Measurements from ENCODE around the gene FCN2.
A peak's percentile ranks its signal among the peaks of the same experiment; 100 is the strongest.

The FCN2 gene

DNA sequence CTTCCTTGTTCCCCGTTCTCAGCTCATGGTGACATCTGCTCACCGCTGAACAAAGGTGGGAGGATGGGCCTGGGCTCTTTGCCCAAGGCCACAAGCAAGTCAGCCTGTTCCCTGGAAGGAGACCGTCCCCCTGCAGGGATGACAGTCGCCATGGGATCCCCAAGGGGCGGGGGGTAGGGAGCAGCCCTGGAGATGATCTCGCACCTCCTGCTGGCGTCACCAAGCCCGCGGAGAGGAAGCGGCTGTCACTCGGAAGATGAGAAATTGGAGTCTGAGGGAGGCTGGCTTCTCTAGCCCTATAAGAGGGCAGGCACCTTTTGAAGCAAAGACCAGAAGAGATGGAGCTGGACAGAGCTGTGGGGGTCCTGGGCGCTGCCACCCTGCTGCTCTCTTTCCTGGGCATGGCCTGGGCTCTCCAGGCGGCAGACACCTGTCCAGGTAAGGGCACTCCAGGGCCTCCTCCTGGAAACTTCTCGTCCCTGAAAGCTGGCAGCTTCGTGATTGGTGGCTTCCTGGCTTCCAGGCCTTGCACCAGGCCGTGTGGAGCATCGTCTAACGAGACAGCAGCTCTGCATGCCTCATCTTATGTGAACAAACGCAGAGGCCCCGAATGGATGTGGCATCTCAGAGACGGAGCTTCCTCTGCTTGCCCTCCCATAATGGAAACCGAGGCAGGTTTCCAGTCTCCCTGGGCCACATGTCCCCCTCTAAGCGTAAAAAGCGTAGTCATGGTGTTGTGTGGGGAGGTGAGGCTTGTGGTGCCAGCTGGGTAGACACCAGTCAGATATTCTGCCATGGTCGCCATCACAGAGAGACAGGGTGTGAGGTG lies at the start of gene FCN2:
Gene FCN2, plus strand, starts transcription at position 327 of the 829 bp plus-strand sequence. Its CDS starts 12 bp downstream, at position 339.
- DNase-seq = no peak

- DNase-seq = no peak
Observed at GRCh38 chr9:134830926-134831720, 49.5 kb upstream of the FCN2 start.

- DNase-seq = no peak
Observed at GRCh38 chr9:134832471-134832870, 48.1 kb upstream of the FCN2 start.

- peak; percentile 50 for DNase-seq
Observed at GRCh38 chr9:134833294-134833880, 47.2 kb upstream of the FCN2 start.

DNA sequence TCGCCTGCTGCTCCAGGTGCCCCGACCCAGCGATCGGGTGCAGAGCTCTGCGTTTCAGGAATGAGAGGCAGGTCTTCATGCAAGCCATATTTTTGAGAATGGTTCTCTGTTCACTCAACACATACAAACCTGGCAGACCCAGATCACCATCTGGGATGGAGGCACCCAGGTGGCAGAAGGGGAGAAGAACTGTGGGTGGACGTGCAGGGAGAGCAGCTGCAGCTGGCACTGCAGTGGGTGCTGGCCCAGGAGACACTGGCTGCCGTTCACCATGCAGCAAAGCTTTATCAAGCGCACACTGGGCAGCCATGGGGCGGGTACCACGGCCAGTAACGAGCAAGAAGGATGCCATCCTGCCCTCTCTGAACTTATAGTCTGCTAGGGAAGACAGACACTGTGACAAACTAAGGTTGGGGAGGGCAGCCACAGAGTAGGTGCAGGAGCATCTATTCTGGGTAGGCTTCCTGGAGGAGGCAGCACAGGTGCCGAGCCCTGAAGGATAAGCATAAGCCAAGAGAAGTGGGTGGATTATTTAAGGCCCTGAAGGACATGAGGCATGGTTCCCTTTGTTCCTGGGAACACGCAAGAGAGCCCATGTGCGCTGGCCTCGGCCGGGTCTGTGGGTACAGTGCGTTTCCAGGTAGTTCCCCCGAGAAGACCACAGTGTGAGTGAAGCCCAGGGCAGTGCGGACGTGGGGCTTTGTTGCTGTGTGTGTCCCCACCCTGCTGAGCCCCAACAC lies 46.2 kb upstream of the FCN2 start:
- no peak for DNase-seq

DNA sequence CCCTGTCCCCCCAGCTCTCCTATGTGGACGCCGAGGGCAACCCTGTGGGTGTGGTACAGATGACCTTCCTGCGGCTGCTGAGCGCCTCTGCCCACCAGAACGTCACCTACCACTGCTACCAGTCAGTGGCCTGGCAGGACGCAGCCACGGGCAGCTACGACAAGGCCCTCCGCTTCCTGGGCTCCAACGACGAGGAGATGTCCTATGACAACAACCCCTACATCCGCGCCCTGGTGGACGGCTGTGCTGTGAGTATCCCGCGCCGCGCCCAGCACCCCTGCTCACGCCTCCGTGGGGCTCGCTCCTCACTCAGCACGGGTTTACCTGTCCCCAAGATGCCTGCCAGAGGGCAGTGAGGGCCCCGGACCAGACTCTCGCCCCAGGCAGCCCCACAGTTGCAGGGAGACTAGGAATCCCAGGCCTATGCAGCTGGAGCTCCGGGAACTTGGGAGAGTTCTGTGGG lies 45.6 kb upstream of the FCN2 start:
- no peak for DNase-seq

DNA sequence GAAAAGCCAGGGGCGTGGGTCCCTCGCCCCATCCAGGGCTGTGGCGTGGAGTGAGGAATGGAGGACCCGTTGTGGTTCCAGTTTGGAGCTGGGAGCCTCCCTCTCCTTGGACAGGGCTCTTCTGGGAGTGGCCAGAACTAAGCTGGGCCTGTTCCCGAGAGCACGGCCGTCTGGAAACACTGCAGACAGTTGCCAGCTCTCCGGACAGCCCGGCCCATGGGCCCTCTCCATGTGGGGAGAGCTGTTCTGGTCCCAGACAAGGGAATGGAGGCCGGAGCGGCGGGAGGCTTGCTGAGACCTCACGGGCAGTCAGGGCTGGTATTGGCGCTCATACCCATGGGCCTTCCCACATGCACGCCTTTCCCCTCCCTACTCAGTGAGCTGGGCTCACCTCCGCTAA lies 45.2 kb upstream of the FCN2 start:
- DNase-seq = no peak

GRCh38 chr9:134835987-134836386 lies 44.6 kb upstream of the FCN2 start:
- no peak for DNase-seq

DNA sequence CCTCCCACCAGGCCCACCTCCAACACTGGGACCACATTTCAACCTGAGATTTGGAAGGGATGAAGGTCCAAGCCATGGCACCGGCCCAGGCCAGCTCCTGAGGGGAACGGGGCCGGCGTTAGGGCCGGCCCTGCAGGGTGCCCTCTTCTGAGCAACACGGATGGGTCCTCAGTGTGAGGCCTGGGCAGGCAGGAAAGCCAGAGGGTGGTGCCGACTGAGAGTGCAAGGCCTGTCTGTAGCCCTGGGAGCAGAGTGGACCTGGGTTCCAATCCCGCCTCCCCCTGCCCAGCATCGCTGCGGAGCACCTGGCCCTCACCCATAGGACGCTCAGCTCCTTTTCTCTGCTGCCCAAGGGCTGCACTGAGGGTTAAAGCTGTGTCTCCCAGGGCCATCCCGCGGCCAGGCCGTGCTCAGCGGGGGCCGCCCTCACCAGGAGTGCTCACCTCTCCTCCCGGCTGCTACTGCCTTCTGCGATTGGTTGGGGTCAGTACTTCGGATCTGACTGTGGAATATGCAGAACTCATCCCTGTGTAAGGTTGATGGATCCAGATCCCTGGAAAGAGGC lies 44.1 kb upstream of the FCN2 start:
- DNase-seq = no peak

DNA sequence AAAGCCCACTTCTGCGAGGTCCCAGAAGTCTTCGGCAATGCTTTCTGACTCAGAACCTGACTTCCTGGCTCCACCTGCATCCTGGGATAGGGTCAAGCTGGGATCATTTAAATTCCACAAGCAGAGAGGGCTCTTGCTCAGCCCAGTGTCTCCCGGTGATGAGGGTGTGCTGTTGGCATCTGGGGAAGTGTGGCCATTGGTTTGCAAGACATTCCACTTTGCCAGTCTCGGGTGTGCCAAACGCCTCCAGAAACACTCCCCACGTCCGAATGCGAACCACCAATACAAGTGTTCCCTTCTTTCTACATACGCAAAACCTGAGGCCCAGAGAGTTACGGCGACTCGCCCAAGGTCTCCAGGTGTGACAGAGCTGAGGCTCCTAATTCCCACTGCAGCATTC lies 43.1 kb upstream of the FCN2 start:
- DNase-seq = no peak

GRCh38 chr9:134838651-134839454 lies 41.8 kb upstream of the FCN2 start:
- DNase-seq = peak; percentile 47

DNA sequence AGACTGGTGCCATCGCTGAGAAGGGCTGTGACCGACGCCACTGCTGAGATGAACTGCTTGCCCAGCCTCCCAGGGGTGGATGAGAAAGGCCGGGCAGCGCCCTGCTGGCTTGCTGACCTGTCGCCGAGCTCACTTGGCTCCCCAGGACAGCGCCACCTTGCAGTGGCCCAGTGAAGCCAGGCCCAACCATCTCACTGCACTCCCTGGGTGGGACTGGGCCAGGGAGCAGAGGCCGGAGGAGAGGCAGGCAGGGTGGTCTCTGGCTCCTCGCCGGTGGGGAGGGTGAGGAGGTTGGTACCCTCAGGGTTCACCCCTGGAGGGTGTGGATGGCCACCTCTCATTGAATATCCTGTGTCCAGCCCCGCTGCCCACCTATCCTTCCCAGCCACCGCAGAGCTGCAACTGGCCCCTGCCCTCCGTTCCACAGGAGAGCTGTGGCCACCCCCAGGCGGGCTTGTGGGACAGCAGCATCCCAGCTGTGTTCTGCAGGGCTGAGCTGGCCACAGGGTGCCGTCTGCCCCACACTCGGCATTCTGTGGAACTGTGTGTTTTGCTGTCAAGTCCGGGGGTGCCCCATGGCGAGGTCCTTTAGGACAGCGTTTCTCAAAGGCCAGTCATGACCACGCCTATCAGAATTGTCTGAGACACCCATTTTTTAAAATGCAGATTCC lies 41.0 kb upstream of the FCN2 start:
- DNase-seq = peak; percentile 36

DNA sequence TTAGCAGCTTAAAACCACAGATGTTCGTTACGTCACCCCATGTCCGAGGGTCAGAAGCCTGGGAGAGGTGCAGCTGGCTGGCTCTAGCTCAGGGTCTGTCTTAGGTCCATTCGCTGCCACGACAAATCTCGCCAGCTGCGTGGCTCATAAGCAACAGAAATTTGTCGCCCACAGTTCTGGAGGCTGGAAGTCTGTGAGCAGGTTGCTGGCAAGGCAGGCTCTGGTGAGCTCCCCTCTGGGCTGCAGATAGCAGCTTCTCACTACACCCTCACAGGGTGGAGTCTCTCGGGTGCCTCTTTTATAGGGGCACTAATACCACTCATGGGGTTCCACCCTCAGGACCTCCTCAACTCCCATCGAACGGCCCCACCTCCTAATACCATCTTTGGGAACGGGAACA lies 40.1 kb upstream of the FCN2 start:
- no peak for DNase-seq

- DNase-seq = no peak
Observed at GRCh38 chr9:134841180-134841904, 39.3 kb upstream of the FCN2 start.

- no peak for DNase-seq
Observed at GRCh38 chr9:134842321-134842720, 38.3 kb upstream of the FCN2 start.

DNA sequence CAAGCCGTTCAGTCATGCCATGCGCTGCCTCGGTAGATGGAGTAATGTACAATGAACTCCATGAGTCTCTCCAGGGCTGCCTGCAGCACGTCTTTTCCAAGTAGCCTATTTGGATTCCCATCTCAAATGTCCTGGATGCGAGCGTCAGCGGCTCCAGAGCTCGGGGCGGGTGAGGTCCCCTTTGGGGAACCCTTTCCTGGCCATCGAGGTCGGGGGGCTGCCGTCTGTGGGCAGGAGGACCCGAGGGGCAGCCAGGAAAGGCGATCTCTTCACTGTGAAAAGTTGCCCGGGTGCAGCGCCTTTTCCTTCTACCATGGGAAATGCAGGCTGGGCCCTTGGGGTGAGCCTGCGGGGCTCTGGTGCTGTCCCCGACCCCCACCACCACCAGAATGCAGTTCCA lies 36.9 kb upstream of the FCN2 start:
- DNase-seq = no peak

- DNase-seq = no peak
Observed at GRCh38 chr9:134844821-134845220, 35.8 kb upstream of the FCN2 start.

DNA sequence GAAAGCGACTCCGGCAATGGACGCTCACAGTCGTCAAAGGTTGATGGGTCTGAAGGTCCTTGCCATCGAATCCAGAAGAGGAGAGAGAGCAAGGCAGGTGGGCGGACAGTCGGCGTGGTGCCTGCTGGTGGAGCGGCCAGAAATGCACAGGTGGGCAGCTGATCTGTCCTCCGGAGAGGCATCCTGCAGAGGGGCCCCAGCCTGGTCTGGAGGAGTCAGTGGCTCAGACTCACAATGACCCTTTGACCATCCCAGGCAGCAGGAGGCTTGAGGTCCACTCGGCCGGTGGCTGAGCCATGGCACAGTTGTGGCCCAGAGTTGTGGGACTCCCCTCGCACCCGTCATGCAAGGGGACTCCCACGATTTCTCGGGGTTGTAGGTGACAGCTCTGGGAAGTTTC lies 34.4 kb upstream of the FCN2 start:
- DNase-seq = no peak

- no peak for DNase-seq
Observed at GRCh38 chr9:134846699-134847098, 33.9 kb upstream of the FCN2 start.

DNA sequence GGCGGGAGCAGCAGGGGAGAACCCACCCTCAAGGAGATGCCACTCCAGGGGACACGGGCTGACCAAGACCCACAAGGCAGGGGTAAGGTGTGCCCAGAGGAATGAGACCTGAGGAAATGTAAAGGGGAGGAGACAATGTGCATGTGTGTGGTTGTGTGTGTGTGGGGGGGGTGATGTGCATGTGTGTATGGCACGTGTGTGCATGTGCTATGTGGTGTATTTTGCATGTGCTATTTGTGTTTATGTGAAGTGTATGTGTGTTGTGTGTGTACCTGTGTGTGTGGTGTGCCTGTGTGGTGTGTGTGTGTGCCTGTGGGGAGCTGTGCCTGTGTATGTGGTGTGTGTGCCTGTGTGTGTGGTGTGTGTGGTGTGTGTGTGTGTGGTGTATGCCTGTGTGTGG lies 33.5 kb upstream of the FCN2 start:
- no peak for DNase-seq
